NCI-H1694 treated with DMSO at 0.1 percent for 48 hours (cell line): Measurements from ENCODE around the gene TEX14.
"Not testable (repeated sequence)": the region's sequence is repeated elsewhere in the genome, so short reads cannot be mapped to it uniquely, and the experiment has no call there.

Experiments used
- DNase-seq: peaks from one replicate; lab custom pipeline; 2025; lab: John Stamatoyannopoulos, UW

The TEX14 gene

GRCh38 chr17:58597371-58597770 lies 94.5 kb downstream of the TEX14 start:
- DNase-seq, result no peak

GRCh38 chr17:58595194-58595792 lies 96.6 kb downstream of the TEX14 start:
- no peak for DNase-seq

GRCh38 chr17:58593123-58593522 lies 98.7 kb downstream of the TEX14 start:
- DNase-seq, result no peak

- DNase-seq, result no peak
Measured at GRCh38 chr17:58591455-58591854, 100.4 kb downstream of the TEX14 start.

- DNase-seq, result no peak
Measured at GRCh38 chr17:58590377-58590776, 101.5 kb downstream of the TEX14 start.

GRCh38 chr17:58587713-58588117 lies 104.1 kb downstream of the TEX14 start:
- DNase-seq, result peak; percentile 33

GRCh38 chr17:58586009-58586644 lies 105.7 kb downstream of the TEX14 start:
- no peak for DNase-seq

- no peak for DNase-seq
Measured at GRCh38 chr17:58585554-58585953, 106.3 kb downstream of the TEX14 start.

GRCh38 chr17:58583486-58583885 lies 108.4 kb downstream of the TEX14 start:
- DNase-seq, result no peak

GRCh38 chr17:58582718-58583117 lies 109.1 kb downstream of the TEX14 start:
- DNase-seq, result not testable (repeated sequence)

- DNase-seq, result no peak
Measured at GRCh38 chr17:58580671-58581070, 111.2 kb downstream of the TEX14 start.

GRCh38 chr17:58577696-58578095 lies 114.1 kb downstream of the TEX14 start:
- DNase-seq, result peak; percentile 22

GRCh38 chr17:58576679-58577367 lies 115.0 kb downstream of the TEX14 start:
- no peak for DNase-seq

GRCh38 chr17:58575511-58575910 lies 116.3 kb downstream of the TEX14 start:
- no peak for DNase-seq

GRCh38 chr17:58574025-58574424 lies 117.8 kb downstream of the TEX14 start:
- no peak for DNase-seq

- no peak for DNase-seq
Measured at GRCh38 chr17:58572846-58573245, 119.0 kb downstream of the TEX14 start.

GRCh38 chr17:58570758-58571157 lies 121.1 kb downstream of the TEX14 start:
- DNase-seq, result no peak

GRCh38 chr17:58569196-58569595 lies 122.6 kb downstream of the TEX14 start:
- no peak for DNase-seq

GRCh38 chr17:58568044-58568799 lies 123.6 kb downstream of the TEX14 start:
- no peak for DNase-seq

GRCh38 chr17:58565389-58566311 lies 126.2 kb downstream of the TEX14 start:
- DNase-seq, result no peak

GRCh38 chr17:58564971-58565370 lies 126.9 kb downstream of the TEX14 start:
- no peak for DNase-seq

GRCh38 chr17:58564243-58564642 lies 127.6 kb downstream of the TEX14 start:
- DNase-seq, result no peak
